Measurements from ENCODE around the gene TPO.

DNA sequence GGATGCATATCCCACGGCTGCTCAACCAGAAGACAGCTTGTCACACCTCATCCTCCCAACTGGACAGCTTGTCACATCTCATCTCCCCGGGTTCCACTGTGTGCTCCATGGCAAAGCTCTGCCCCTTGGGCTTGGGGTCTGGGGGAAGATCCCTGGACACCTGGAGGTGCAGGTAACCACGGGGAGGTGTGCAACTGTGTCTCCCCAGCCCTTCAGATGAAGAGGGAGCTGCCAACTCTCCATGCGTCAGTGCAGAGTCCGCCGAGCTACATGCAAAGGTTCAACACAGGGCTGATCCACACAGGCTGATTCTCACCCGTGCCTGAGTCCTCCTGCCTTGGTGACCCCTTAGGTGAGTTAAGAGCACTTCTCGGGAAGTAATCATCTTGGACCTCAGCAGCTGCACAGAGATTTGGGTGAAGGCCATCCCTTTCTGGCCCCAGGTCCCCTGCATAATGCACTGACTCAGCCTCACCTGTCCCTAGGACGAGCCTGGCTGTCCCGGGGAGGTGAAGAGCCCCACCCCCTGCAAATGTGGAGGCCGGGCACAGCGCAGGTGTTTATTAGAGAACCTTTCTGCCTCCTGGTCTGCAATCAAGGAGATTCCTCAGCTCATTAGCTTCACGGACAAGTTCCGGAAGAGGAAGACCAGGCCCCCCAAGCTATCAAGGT is 173.1 kb downstream of the TPO start:
- TF ChIP-seq CTCF (IDR thresholded peaks at IDR 0.05; ENCODE audit: low read depth, low read length, missing input control) (no peak), GABPA (IDR thresholded peaks at IDR 0.05 in 1 of 2, conservative IDR thresholded peaks at IDR 0.05 in 1 of 2) (no peak), REST (IDR thresholded peaks at IDR 0.05) (no peak)

All from liver (tissue), 3 donors.